Measurements from ENCODE around the gene PLCH2.

PLCH2 gene

DNA sequence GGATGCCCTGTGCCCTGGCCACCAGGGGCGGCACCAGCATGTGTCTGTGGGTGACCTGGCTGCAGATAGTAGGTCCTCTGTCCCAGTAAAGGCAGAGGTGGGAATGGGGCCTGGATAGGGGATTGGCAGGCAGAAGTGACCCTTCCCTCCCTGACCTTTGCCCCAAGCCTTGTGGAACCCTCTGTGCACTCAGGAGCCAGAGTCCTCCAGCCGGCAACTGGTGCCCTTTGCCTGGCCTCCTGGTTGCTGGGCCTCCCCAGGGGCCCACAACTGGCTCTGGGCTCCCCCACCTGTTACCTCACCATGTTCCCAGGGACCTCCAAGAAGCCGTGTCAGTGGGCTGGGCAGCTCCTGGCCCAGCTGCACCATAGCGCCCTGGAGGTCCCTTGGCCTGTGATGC is 10.0 kb downstream of the PLCH2 start:
- Histone ChIP-seq H3F3A (ENCODE audit: low read depth) (no peaks in the 10 kb centered on the region), H3K9me3 (ENCODE audit: insufficient read depth, low read depth, low read length) (peaks cover 8% of the 10 kb centered on the region; the same call in 1 of the 2 replicates), H3K27me3 (ENCODE audit: insufficient read depth, low read length, poor library complexity, severe bottlenecking) (no peaks in the 10 kb centered on the region), H3K79me2 (ENCODE audit: insufficient read depth, low read length) (no peaks in the 10 kb centered on the region), H3K9me2 (replicated peaks; ENCODE audit: low read depth, low read length) (no peaks in the 10 kb centered on the region), H4K20me1 (ENCODE audit: insufficient read depth, low read length, poor library complexity, severe bottlenecking) (no peaks in the 10 kb centered on the region), H3K4me2 (ENCODE audit: low read depth, low read length, poor library complexity, severe bottlenecking) (no peak overlapping the region), H3K36me3 (ENCODE audit: insufficient read depth, low read length) (no peaks in the 10 kb centered on the region), H3K9ac (ENCODE audit: low read depth, low read length, poor library complexity, severe bottlenecking) (no peak overlapping the region), H3K4me3 (ENCODE audit: low read length, poor library complexity, severe bottlenecking) (no peak overlapping the region), H2AFZ (ENCODE audit: low read length) (no peak overlapping the region), H3K4me1 (ENCODE audit: insufficient read depth, low read length, poor library complexity, severe bottlenecking) (no peaks in the 10 kb centered on the region)
- no peak for TF ChIP-seq EZH2phosphoT487 (IDR thresholded peaks at IDR 0.05; ENCODE audit: borderline replicate concordance)
- TF ChIP-seq, protein P1, sequence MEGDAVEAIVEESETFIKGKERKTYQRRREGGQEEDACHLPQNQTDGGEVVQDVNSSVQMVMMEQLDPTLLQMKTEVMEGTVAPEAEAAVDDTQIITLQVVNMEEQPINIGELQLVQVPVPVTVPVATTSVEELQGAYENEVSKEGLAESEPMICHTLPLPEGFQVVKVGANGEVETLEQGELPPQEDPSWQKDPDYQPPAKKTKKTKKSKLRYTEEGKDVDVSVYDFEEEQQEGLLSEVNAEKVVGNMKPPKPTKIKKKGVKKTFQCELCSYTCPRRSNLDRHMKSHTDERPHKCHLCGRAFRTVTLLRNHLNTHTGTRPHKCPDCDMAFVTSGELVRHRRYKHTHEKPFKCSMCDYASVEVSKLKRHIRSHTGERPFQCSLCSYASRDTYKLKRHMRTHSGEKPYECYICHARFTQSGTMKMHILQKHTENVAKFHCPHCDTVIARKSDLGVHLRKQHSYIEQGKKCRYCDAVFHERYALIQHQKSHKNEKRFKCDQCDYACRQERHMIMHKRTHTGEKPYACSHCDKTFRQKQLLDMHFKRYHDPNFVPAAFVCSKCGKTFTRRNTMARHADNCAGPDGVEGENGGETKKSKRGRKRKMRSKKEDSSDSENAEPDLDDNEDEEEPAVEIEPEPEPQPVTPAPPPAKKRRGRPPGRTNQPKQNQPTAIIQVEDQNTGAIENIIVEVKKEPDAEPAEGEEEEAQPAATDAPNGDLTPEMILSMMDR (conservative IDR thresholded peaks at IDR 0.05; ENCODE audit: low read length) = no peak

DNA sequence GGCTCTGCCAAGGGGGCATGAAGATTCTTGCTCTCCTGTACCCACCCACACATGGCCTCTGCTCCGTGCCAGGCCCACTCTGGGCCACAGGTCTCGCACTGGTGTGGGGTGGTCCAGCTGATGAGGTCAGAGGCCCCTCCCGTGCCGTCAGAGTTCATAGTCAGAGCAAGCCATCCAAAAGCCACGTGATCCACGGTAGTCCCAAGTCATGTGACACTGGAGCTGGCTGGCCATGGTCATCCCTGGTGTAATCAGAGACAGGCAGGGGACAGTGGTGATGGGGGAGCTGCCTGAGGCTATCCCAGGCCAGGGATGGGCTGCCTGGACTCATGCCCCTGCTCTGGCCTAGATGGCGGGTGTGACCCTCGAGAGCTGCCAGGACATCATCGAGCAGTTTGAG is 10.5 kb downstream of the PLCH2 start:
- H3K9me2 ChIP-seq (replicated peaks; ENCODE audit: low read depth, low read length) = no peaks in the 10 kb centered on the region
- H4K20me1 ChIP-seq (ENCODE audit: insufficient read depth, low read length, poor library complexity, severe bottlenecking) = no peaks in the 10 kb centered on the region
- H3K4me1 ChIP-seq (ENCODE audit: insufficient read depth, low read length, poor library complexity, severe bottlenecking) = no peaks in the 10 kb centered on the region
- H3K4me3 ChIP-seq (ENCODE audit: low read length, poor library complexity, severe bottlenecking) = no peak overlapping the region
- no peak overlapping the region for H3K9ac ChIP-seq (ENCODE audit: low read depth, low read length, poor library complexity, severe bottlenecking)
- no peak for TF ChIP-seq EZH2phosphoT487 (IDR thresholded peaks at IDR 0.05; ENCODE audit: borderline replicate concordance)
- no peaks in the 10 kb centered on the region for H3F3A ChIP-seq (ENCODE audit: low read depth)
- H3K27me3 ChIP-seq (ENCODE audit: insufficient read depth, low read length, poor library complexity, severe bottlenecking) = no peaks in the 10 kb centered on the region
- no peak overlapping the region for H3K4me2 ChIP-seq (ENCODE audit: low read depth, low read length, poor library complexity, severe bottlenecking)
- peaks cover 8% of the 10 kb centered on the region; the same call in 1 of the 2 replicates for H3K9me3 ChIP-seq (ENCODE audit: insufficient read depth, low read depth, low read length)
- no peaks in the 10 kb centered on the region for H3K36me3 ChIP-seq (ENCODE audit: insufficient read depth, low read length)
- no peaks in the 10 kb centered on the region for H3K79me2 ChIP-seq (ENCODE audit: insufficient read depth, low read length)
- H2AFZ ChIP-seq (ENCODE audit: low read length) = no peak overlapping the region

DNA sequence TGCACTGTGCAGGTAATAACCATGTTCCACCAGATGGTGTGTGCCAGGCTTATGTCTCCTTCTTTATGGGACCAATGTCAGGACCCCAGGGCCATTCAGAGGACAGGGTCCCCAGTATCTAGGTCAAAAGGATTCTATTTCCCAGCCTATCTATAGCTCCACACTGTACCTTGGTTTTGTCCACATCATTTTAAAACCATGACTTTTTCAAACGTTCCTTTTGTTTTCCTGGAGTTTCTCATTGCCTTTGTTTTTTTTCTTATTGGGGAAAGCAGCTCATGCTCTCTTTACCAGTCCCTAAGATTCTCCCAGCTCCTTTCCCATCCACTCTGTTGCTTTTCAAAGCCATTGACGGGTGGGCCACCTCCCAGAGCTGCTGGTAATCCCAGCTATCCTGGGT is 12.6 kb downstream of the PLCH2 start:
- no peak overlapping the region for H3K4me3 ChIP-seq (ENCODE audit: low read length, poor library complexity, severe bottlenecking)
- no peaks in the 10 kb centered on the region for H3K36me3 ChIP-seq (ENCODE audit: insufficient read depth, low read length)
- no peak overlapping the region for H3K4me2 ChIP-seq (ENCODE audit: low read depth, low read length, poor library complexity, severe bottlenecking)
- peaks cover 3% of the 10 kb centered on the region for H3K4me1 ChIP-seq (ENCODE audit: insufficient read depth, low read length, poor library complexity, severe bottlenecking)
- no peaks in the 10 kb centered on the region for H3F3A ChIP-seq (ENCODE audit: low read depth)
- no peak overlapping the region for H3K9ac ChIP-seq (ENCODE audit: low read depth, low read length, poor library complexity, severe bottlenecking)
- no peaks in the 10 kb centered on the region for H3K79me2 ChIP-seq (ENCODE audit: insufficient read depth, low read length)
- peaks cover 8% of the 10 kb centered on the region; the same call in 1 of the 2 replicates for H3K9me3 ChIP-seq (ENCODE audit: insufficient read depth, low read depth, low read length)
- H3K9me2 ChIP-seq (replicated peaks; ENCODE audit: low read depth, low read length) = no peaks in the 10 kb centered on the region
- no peaks in the 10 kb centered on the region for H4K20me1 ChIP-seq (ENCODE audit: insufficient read depth, low read length, poor library complexity, severe bottlenecking)
- H2AFZ ChIP-seq (ENCODE audit: low read length) = no peak overlapping the region
- no peak for TF ChIP-seq EZH2phosphoT487 (IDR thresholded peaks at IDR 0.05; ENCODE audit: borderline replicate concordance)
- TF ChIP-seq, protein P1 (conservative IDR thresholded peaks at IDR 0.05; ENCODE audit: low read length) = no peak
- no peaks in the 10 kb centered on the region for H3K27me3 ChIP-seq (ENCODE audit: insufficient read depth, low read length, poor library complexity, severe bottlenecking)

DNA sequence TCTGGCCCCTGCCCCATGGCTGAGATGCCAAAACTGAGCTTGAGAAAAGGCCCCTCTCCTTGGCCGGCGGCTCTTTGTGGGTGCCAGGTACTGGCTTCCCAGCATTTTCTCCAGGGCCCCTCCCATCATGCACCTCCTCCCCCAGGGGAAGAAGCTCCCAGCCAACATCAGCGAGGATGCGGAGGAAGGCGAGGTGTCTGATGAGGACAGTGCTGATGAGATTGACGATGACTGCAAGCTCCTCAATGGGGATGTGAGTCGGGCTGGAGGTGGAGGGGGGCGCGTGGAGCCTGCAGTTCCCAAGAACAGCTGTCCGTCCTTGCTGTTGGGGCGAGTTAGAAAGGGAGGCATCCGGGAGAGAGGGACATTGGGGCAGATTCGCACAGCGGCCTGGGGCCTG is 13.5 kb downstream of the PLCH2 start:
- H3K36me3 ChIP-seq (ENCODE audit: insufficient read depth, low read length) = no peaks in the 10 kb centered on the region
- peaks cover 8% of the 10 kb centered on the region; the same call in 1 of the 2 replicates for H3K9me3 ChIP-seq (ENCODE audit: insufficient read depth, low read depth, low read length)
- H3K4me1 ChIP-seq (ENCODE audit: insufficient read depth, low read length, poor library complexity, severe bottlenecking) = peaks cover 9% of the 10 kb centered on the region
- no peak overlapping the region for H3K4me2 ChIP-seq (ENCODE audit: low read depth, low read length, poor library complexity, severe bottlenecking)
- no peak overlapping the region for H2AFZ ChIP-seq (ENCODE audit: low read length)
- no peak overlapping the region for H3K4me3 ChIP-seq (ENCODE audit: low read length, poor library complexity, severe bottlenecking)
- no peak overlapping the region for H3K9ac ChIP-seq (ENCODE audit: low read depth, low read length, poor library complexity, severe bottlenecking)
- H3K79me2 ChIP-seq (ENCODE audit: insufficient read depth, low read length) = no peaks in the 10 kb centered on the region
- no peaks in the 10 kb centered on the region for H3K27me3 ChIP-seq (ENCODE audit: insufficient read depth, low read length, poor library complexity, severe bottlenecking)
- H3K9me2 ChIP-seq (replicated peaks; ENCODE audit: low read depth, low read length) = no peaks in the 10 kb centered on the region
- H4K20me1 ChIP-seq (ENCODE audit: insufficient read depth, low read length, poor library complexity, severe bottlenecking) = no peaks in the 10 kb centered on the region
- TF ChIP-seq, protein P1 (conservative IDR thresholded peaks at IDR 0.05; ENCODE audit: low read length) = no peak
- no peak for TF ChIP-seq EZH2phosphoT487 (IDR thresholded peaks at IDR 0.05; ENCODE audit: borderline replicate concordance)
- H3F3A ChIP-seq (ENCODE audit: low read depth) = no peaks in the 10 kb centered on the region
